NCI-H1105 treated with DMSO at 0.1 percent for 48 hours (cell line): ENCODE data around the gene MAP1B.

Experiments used
- DNase-seq: peaks from one replicate; lab custom pipeline; 2025; lab: John Stamatoyannopoulos, UW

MAP1B gene

GRCh38 chr5:72224946-72225463, 117.7 kb downstream of the MAP1B start:
- no peak for DNase-seq

- no peak for DNase-seq
These were observed 118.5 kb downstream of the MAP1B start for GRCh38 chr5:72225741-72226140.

- no peak for DNase-seq
These were observed 119.7 kb downstream of the MAP1B start for GRCh38 chr5:72226950-72227349.

GRCh38 chr5:72228960-72229359, 121.7 kb downstream of the MAP1B start:
- no peak for DNase-seq

GRCh38 chr5:72231991-72232703, 124.9 kb downstream of the MAP1B start:
- no peak for DNase-seq

GRCh38 chr5:72232838-72233237, 125.6 kb downstream of the MAP1B start:
- DNase-seq = no peak

GRCh38 chr5:72233835-72234234, 126.6 kb downstream of the MAP1B start:
- DNase-seq = no peak

GRCh38 chr5:72234265-72234700, 127.0 kb downstream of the MAP1B start:
- DNase-seq = no peak

- DNase-seq = no peak
These were observed 127.6 kb downstream of the MAP1B start for GRCh38 chr5:72234868-72235267.

- DNase-seq = no peak
These were observed 128.4 kb downstream of the MAP1B start for GRCh38 chr5:72235725-72236124.

- DNase-seq = no peak
These were observed 130.1 kb downstream of the MAP1B start for GRCh38 chr5:72237415-72237814.

GRCh38 chr5:72237879-72238278, 130.6 kb downstream of the MAP1B start:
- DNase-seq = no peak

GRCh38 chr5:72238712-72239445, 131.6 kb downstream of the MAP1B start:
- DNase-seq = no peak

GRCh38 chr5:72241346-72242003, 134.2 kb downstream of the MAP1B start:
- no peak for DNase-seq

- no peak for DNase-seq
These were observed 135.7 kb downstream of the MAP1B start for GRCh38 chr5:72242796-72243475.

- no peak for DNase-seq
These were observed 136.4 kb downstream of the MAP1B start for GRCh38 chr5:72243706-72244105.

GRCh38 chr5:72244862-72245371, 137.6 kb downstream of the MAP1B start:
- no peak for DNase-seq

- DNase-seq = no peak
These were observed 138.3 kb downstream of the MAP1B start for GRCh38 chr5:72245546-72245945.

- DNase-seq = no peak
These were observed 138.8 kb downstream of the MAP1B start for GRCh38 chr5:72245951-72246532.

GRCh38 chr5:72246954-72247442, 139.7 kb downstream of the MAP1B start:
- DNase-seq = no peak

GRCh38 chr5:72248410-72248981, 141.2 kb downstream of the MAP1B start:
- peak; percentile 17 for DNase-seq
